ENCODE results near the gene CHRNA1. TPM values are rescaled to one million over a fixed set of nuclear protein-coding genes. Genes with fewer than 3 reads are reported as not detected.
A peak's percentile ranks its signal among the peaks of the same experiment; 100 is the strongest.

CHRNA1 gene
- total RNA-seq, 1 experiment from 2014 or later: not detected

GRCh38 chr2:174792309-174793025 lies 28.2 kb upstream of the CHRNA1 start:
- peaks cover 89 to 93% of the 10 kb centered on the region in 2 experiments for H3K4me1 Mint-ChIP-seq
- no peak overlapping the region for H3K4me2 ChIP-seq (ENCODE audit: insufficient read depth, insufficient read length, low read length)
- no peak for DNase-seq

More at GRCh38 chr2:174792309-174793025, 28.2 kb upstream of the CHRNA1 start:
- Histone ChIP-seq H4K8ac (replicated peaks; ENCODE audit: insufficient read length, low read depth, low read length) (no peak overlapping the region), H3K27me3 (ENCODE audit: insufficient read depth, low read length) (no peaks in the 10 kb centered on the region), H3K18ac (ENCODE audit: insufficient read length, low read depth, low read length) (no peak overlapping the region), H3K79me1 (ENCODE audit: insufficient read depth, low read depth, low read length, poor library complexity, severe bottlenecking) (no peaks in the 10 kb centered on the region), H2BK120ac (ENCODE audit: low read depth, low read length, poor library complexity, severe bottlenecking) (no peak overlapping the region), H3K9me3 (ENCODE audit: control insufficient read depth, low read depth, low read length) (no peaks in the 10 kb centered on the region), H3K79me2 (ENCODE audit: insufficient read depth, low read length) (no peaks in the 10 kb centered on the region), H3K4me1 (ENCODE audit: insufficient read depth, low read length) (peaks cover 29% of the 10 kb centered on the region; the same call in 1 of the 2 replicates), H4K91ac (ENCODE audit: insufficient read length, low read depth, low read length) (no peak overlapping the region), H2BK12ac (ENCODE audit: insufficient read length, low read depth, low read length) (no peak overlapping the region), H3K4ac (ENCODE audit: low read depth, low read length) (no peak overlapping the region), H4K5ac (ENCODE audit: insufficient read length, low read depth, low read length) (no peak overlapping the region), H3K56ac (ENCODE audit: insufficient read length, low read depth, low read length) (no peak overlapping the region), H2BK5ac (ENCODE audit: insufficient read length, low read length) (no peak overlapping the region), H3K23ac (ENCODE audit: insufficient read length, low read depth, low read length) (no peak overlapping the region), H3K9ac (ENCODE audit: extremely low read depth, insufficient read length, low read length) (no peak overlapping the region), H3K27ac (ENCODE audit: insufficient read length, low read depth, low read length) (no peak overlapping the region), H2AK5ac (ENCODE audit: insufficient read length, low read length) (no peak overlapping the region), H4K20me1 (ENCODE audit: control insufficient read depth, insufficient read depth, insufficient read length) (no peaks in the 10 kb centered on the region), H2AFZ (ENCODE audit: low read length) (no peak overlapping the region), H3T11ph (ENCODE audit: low read length) (no peak overlapping the region), H2BK20ac (ENCODE audit: low read depth, low read length, poor library complexity, severe bottlenecking) (no peak overlapping the region), H3K23me2 (ENCODE audit: insufficient read length, low read depth, low read length, poor library complexity, severe bottlenecking) (no peaks in the 10 kb centered on the region), H3K14ac (ENCODE audit: insufficient read depth, low read length) (no peak overlapping the region), H2BK15ac (ENCODE audit: low read depth, low read length) (no peak overlapping the region)
- no peak for TF ChIP-seq CTCF (conservative IDR thresholded peaks at IDR 0.05)
- WGBS (ENCODE audit: extremely low coverage, insufficient read length, low lambda C conversion rate): no CpG with 5 or more reads among the region's 7 CpGs
- Mint-ChIP-seq H3K9me3 (peaks cover 0 to 3% of the 10 kb centered on the region in 2 experiments; a peak in 1 of 5 replicates), H3K4me3 (0 out of 5 replicates have a peak overlapping the region, but pooled peaks of 1 of the 2 experiments have one; percentile 7), H3K27ac (peak overlapping the region; percentile 11 to 55 (median 32); a peak in 4 of 7 replicates), H3K36me3 (ENCODE audit: insufficient read depth in 1 of 3, low read depth in 3 of 3) (peaks cover 0 to 5% (median 5%) of the 10 kb centered on the region in 3 experiments; a peak in 5 of 7 replicates), H3K27me3 (ENCODE audit: low read depth) (no peaks in the 10 kb centered on the region)

Data from H9 (cell line).